Measurements from ENCODE around the gene GPN2.

Gene GPN2

GRCh38 chr1:26832249-26832960, 57.7 kb downstream of the GPN2 start:
- no peak for DNase-seq (ENCODE audit: low read depth in 2 of 2)

- DNase-seq (ENCODE audit: low read depth in 2 of 2): no peak
Observed at GRCh38 chr1:26831546-26832248, 58.4 kb downstream of the GPN2 start.

GRCh38 chr1:26831059-26831458, 59.0 kb downstream of the GPN2 start:
- DNase-seq (ENCODE audit: low read depth in 2 of 2): no peak

GRCh38 chr1:26829184-26829911, 60.7 kb downstream of the GPN2 start:
- no peak for DNase-seq (ENCODE audit: low read depth in 2 of 2)

GRCh38 chr1:26828411-26828991, 61.6 kb downstream of the GPN2 start:
- DNase-seq (ENCODE audit: low read depth in 2 of 2): no peak

- DNase-seq (ENCODE audit: low read depth in 2 of 2): no peak
Observed at GRCh38 chr1:26827663-26828062, 62.4 kb downstream of the GPN2 start.

GRCh38 chr1:26827106-26827604, 62.9 kb downstream of the GPN2 start:
- DNase-seq (ENCODE audit: low read depth in 2 of 2): no peak

GRCh38 chr1:26826261-26827105, 63.6 kb downstream of the GPN2 start, which contains the start of gene ZDHHC18:
ZDHHC18 (plus strand) TSS chr1:26826688; CDS start chr1:26826805, 117 bp downstream.
- peak; percentile 48 to 52 for DNase-seq (ENCODE audit: low read depth in 2 of 2)

All from activated CD4-positive, alpha-beta T cell treated with anti-CD3 and anti-CD28 coated beads for 24 hours (primary cell).